Astrocyte of the spinal cord (primary cell): ENCODE results near the gene UBTD2.
"Not testable (repeated sequence)": the region's sequence is repeated elsewhere in the genome, so short reads cannot be mapped to it uniquely, and the experiment has no call there.

ENCODE experiments used
- DNase-seq: peaks from one replicate; pipeline ENCODE4 v3.0.0; 2011; ENCODE audit warnings: low read depth, low spot score
- H3K4me3 ChIP-seq: 2 replicates; pipeline ENCODE4 v1.5.1; 2011; ENCODE audit warnings: low read depth, mild to moderate bottlenecking, low read length, moderate library complexity
- in situ Hi-C: cut with HindIII; loops from 2 replicates; pipeline ENCODE4 v1.10.0; 2017; ENCODE audit warnings: low sequenced_read_pairs
- TF ChIP-seq, protein P1 (sequence below): IDR thresholded peaks from 2 replicates; pipeline ENCODE4 v1.5.1; 2012; ENCODE audit warnings: low read depth, mild to moderate bottlenecking, low read length, inconsistent platforms

The UBTD2 gene

DNA sequence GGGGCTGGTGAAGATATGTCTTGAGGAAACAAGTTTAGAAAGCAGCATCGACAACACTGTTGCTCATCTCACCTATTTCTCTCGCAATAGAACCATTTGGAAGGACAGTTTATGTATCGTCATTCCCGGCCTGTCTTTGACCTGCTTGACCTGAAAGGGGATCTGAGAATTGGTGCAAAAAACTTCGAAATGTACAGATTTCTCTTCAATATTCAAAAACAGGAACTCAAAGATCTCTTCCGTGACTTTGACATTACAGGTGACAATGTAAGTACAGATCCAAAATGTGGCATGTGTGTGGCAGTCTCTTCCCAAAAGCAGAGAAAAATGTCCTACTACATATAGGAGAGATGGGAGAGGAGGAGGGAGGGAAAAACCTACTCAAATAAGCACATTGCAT is 83.1 kb downstream of the UBTD2 start:
- in situ Hi-C loops, result no loop called here
- H3K4me3 ChIP-seq, result no peak overlapping the region
- no peak for DNase-seq
- TF ChIP-seq, protein P1, sequence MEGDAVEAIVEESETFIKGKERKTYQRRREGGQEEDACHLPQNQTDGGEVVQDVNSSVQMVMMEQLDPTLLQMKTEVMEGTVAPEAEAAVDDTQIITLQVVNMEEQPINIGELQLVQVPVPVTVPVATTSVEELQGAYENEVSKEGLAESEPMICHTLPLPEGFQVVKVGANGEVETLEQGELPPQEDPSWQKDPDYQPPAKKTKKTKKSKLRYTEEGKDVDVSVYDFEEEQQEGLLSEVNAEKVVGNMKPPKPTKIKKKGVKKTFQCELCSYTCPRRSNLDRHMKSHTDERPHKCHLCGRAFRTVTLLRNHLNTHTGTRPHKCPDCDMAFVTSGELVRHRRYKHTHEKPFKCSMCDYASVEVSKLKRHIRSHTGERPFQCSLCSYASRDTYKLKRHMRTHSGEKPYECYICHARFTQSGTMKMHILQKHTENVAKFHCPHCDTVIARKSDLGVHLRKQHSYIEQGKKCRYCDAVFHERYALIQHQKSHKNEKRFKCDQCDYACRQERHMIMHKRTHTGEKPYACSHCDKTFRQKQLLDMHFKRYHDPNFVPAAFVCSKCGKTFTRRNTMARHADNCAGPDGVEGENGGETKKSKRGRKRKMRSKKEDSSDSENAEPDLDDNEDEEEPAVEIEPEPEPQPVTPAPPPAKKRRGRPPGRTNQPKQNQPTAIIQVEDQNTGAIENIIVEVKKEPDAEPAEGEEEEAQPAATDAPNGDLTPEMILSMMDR, result no peak

DNA sequence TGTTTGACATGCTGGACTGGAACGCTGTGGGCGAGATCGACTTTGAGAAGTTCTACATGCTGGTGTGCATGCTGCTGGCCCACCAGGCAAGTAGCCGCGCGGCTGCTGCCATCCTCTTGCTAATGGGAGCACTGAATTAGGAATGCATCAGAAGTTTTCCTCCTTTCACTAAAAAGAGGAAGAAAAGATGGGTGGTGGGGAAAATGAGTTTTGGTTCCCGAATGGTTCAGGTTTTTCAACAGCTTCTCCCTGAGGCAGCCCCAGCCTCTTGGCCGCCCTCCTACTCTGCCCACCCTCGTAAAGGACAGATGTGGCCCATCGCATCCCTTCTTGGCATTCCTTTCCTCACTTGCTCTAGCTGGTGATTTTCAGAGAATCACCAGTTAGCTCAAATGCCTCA is 84.1 kb downstream of the UBTD2 start:
- in situ Hi-C loops, result no loop called here

DNA sequence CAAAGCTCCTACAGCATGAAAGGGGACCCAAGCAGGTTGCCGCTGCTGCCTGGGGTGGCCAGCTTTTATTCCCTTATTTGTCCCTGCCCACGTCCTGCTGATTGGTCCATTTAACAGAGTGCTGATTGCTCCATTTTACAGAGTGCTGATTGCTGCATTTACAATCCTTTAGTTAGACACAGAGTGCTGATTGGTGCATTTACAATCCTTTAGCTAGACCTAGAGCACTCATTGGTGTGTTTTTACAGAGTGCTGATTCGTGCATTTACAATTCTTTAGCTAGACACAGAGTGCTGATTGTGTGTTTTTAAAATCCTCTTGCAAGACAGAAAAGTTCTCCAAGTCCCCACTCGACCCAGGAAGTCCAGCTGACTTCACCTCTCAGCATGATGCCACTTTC is 85.8 kb downstream of the UBTD2 start:
- DNase-seq, H3K4me3 ChIP-seq, in situ Hi-C loops: not testable (repeated sequence)

More for the DNA sequence above, 84.1 kb downstream of the UBTD2 start:
- DNase-seq, result no peak
- TF ChIP-seq, protein P1, result no peak
- no peak overlapping the region for H3K4me3 ChIP-seq

DNA sequence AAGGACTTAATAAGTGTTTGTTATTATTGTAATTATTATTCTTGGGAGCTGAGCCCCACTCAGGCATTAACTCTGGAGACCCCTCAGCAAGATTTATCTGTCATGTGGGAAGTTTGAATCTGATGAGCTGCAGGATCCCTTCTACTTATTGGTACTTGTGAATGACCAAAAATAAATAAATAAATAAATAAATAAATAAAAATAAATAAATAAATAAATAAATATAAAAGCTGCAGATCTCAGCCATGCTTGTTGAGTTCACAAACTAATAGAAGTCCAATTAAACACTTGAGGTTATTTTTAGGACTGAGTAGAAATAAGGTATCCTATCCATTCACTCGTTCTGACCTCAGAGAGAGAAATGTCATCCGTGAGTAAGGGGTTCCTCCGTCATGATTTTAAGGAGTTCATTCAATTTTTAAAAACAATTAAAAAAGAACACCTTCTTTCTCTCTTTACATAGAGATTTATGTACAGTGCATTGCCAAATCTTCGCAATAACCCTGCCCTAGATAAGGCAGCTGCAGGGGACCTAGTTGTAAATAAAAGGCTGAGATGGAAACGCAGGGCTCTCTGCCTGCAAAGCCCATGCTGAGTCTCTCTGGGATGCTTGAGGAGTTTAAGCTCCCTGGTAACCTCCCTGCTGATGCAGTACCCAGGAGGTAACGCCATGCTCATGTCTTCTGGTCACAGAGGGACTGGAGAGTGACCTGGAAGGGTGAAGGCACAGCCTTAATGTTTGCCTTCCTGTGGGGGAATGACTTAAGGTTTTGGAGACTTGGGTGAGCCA is 88.4 kb downstream of the UBTD2 start:
- no peak overlapping the region for H3K4me3 ChIP-seq
- DNase-seq, result no peak
- in situ Hi-C loops, result no loop called here
- TF ChIP-seq, protein P1, result no peak

DNA sequence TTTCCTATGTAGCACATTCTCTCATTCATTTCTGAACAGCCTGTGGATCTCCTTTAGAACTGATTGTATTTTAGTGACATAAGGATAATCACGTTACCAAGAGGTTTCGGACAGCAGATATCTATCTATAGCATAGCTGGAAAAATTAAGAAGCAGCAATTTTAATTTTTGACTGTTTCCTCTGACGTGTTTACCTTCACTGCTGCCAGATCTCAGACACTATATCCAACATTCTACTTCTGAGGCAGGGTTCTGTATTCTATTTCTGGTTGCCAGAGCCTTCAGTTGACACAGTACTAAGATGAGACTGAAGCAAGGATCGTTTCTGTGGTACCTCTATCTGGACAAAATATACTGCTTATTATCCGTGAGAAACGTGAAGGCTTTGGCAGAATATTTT is 89.7 kb downstream of the UBTD2 start, which contains the start of gene EFCAB9:
TSS of gene EFCAB9 (plus strand) at position 301 of the 400 bp plus-strand sequence. CDS start at position 302, 1 bp downstream.
- H3K4me3 ChIP-seq, result no peak within 1 kb of the TSS
- TF ChIP-seq, protein P1, result no peak
- no peak for DNase-seq
- in situ Hi-C loops, result no loop called here

DNA sequence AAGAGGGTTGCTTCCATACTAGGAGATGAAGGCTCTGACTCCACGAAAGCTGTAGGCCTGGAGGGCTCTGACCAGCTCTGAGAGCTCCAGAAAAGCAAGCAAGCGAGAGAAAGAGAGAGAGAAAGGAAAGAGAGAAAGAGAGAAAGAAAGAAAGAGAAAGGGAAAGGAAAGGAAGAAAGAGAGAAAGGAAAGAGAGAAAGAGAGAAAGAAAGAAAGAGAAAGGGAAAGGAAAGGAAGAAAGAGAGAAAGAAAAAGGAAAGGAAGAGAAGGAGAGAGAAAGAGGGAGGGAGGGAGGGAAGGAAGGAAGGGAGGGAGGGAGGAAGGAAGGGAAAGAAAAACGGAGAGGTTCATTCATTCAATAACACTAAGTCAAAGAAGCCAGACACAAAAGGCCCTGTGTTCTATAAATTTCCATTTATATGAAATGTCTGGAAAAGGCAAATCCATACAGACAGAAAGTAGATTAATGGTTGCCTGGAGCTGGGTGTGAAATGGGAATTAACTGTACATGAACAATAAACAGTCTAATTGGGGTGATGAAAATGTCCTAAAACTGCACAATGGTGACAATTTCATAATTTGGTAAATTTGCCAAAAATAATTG is 93.8 kb downstream of the UBTD2 start:
- in situ Hi-C loops, result no loop called here

More for the DNA sequence above, 93.8 kb downstream of the UBTD2 start:
- no peak for DNase-seq
- peak overlapping the region; percentile 8 for H3K4me3 ChIP-seq
- TF ChIP-seq, protein P1, result no peak
